ENCODE measurements around the gene TMEM178B.

Gene TMEM178B

GRCh38 chr7:141263983-141264382 is 190.1 kb downstream of the TMEM178B start:
- no peak for DNase-seq (ENCODE audit: low spot score)

GRCh38 chr7:141264511-141264910 is 190.6 kb downstream of the TMEM178B start:
- no peak for DNase-seq (ENCODE audit: low spot score)

- no peak for DNase-seq (ENCODE audit: low spot score)
Observed at GRCh38 chr7:141265668-141266067, 191.8 kb downstream of the TMEM178B start.

- DNase-seq (ENCODE audit: low spot score) = no peak
Observed at GRCh38 chr7:141268614-141269013, 194.8 kb downstream of the TMEM178B start.

- no peak for DNase-seq (ENCODE audit: low spot score)
Observed at GRCh38 chr7:141271451-141271850, 197.6 kb downstream of the TMEM178B start.

GRCh38 chr7:141272417-141272816 is 198.6 kb downstream of the TMEM178B start:
- no peak for DNase-seq (ENCODE audit: low spot score)

GRCh38 chr7:141275350-141275749 is 201.5 kb downstream of the TMEM178B start:
- DNase-seq (ENCODE audit: low spot score) = no peak

GRCh38 chr7:141276031-141276430 is 202.2 kb downstream of the TMEM178B start:
- DNase-seq (ENCODE audit: low spot score) = no peak

GRCh38 chr7:141280100-141280499 is 206.2 kb downstream of the TMEM178B start:
- DNase-seq (ENCODE audit: low spot score) = no peak

- no peak for DNase-seq (ENCODE audit: low spot score)
Observed at GRCh38 chr7:141281311-141281710, 207.4 kb downstream of the TMEM178B start.

GRCh38 chr7:141286522-141286921 is 212.7 kb downstream of the TMEM178B start:
- DNase-seq (ENCODE audit: low spot score) = no peak

- no peak for DNase-seq (ENCODE audit: low spot score)
Observed at GRCh38 chr7:141287936-141288335, 214.1 kb downstream of the TMEM178B start.

- DNase-seq (ENCODE audit: low spot score) = no peak
Observed at GRCh38 chr7:141288626-141289025, 214.8 kb downstream of the TMEM178B start.

- DNase-seq (ENCODE audit: low spot score) = no peak
Observed at GRCh38 chr7:141290365-141290764, 216.5 kb downstream of the TMEM178B start.

GRCh38 chr7:141290973-141291372 is 217.1 kb downstream of the TMEM178B start:
- no peak for DNase-seq (ENCODE audit: low spot score)

- no peak for DNase-seq (ENCODE audit: low spot score)
Observed at GRCh38 chr7:141291541-141291940, 217.7 kb downstream of the TMEM178B start.

GRCh38 chr7:141294143-141294829 is 220.4 kb downstream of the TMEM178B start:
- DNase-seq (ENCODE audit: low spot score) = no peak

- DNase-seq (ENCODE audit: low spot score) = no peak
Observed at GRCh38 chr7:141295367-141295895, 221.6 kb downstream of the TMEM178B start.

- no peak for DNase-seq (ENCODE audit: low spot score)
Observed at GRCh38 chr7:141300816-141301215, 227.0 kb downstream of the TMEM178B start.

GRCh38 chr7:141301544-141301943 is 227.7 kb downstream of the TMEM178B start:
- DNase-seq (ENCODE audit: low spot score) = no peak

GRCh38 chr7:141302617-141303016 is 228.8 kb downstream of the TMEM178B start:
- DNase-seq (ENCODE audit: low spot score) = no peak

- no peak for DNase-seq (ENCODE audit: low spot score)
Observed at GRCh38 chr7:141304291-141304690, 230.4 kb downstream of the TMEM178B start.

- DNase-seq (ENCODE audit: low spot score) = no peak
Observed at GRCh38 chr7:141306081-141306480, 232.2 kb downstream of the TMEM178B start.

GRCh38 chr7:141312395-141312794 is 238.5 kb downstream of the TMEM178B start:
- DNase-seq (ENCODE audit: low spot score) = no peak

All from D341Med (cell line).